Activated T-helper 9 cell treated with anti-CD3 and anti-CD28 coated beads, Interleukin-2, amount 50 U/mL, for 16 hours (primary cell): Measurements from ENCODE around the gene OR52M1.
"Not testable (repeated sequence)": the region's sequence is repeated elsewhere in the genome, so short reads cannot be mapped to it uniquely, and the experiment has no call there.

Experiments used
- DNase-seq: peaks from one replicate; pipeline ENCODE4 v3.0.0-alpha.2; 2020; ENCODE audit warnings: low read depth

OR52M1 gene, protein sequence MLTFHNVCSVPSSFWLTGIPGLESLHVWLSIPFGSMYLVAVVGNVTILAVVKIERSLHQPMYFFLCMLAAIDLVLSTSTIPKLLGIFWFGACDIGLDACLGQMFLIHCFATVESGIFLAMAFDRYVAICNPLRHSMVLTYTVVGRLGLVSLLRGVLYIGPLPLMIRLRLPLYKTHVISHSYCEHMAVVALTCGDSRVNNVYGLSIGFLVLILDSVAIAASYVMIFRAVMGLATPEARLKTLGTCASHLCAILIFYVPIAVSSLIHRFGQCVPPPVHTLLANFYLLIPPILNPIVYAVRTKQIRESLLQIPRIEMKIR

DNA sequence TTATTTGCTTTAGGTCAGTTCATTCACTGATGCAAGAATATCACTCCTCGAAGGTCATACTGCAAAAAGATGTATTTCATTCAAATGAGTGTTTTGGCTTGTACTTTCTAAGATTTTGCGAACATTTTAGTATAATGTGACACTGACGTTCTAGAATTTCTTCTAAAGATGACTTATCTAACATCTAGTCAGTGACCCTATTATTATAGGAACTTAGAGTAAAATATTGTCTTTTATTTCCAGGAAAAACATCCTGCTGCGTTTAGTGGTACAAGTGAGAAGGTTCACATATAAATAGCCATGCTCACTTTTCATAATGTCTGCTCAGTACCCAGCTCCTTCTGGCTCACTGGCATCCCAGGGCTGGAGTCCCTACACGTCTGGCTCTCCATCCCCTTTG, at the start of gene OR52M1:
TSS of gene OR52M1 (plus strand) at position 301 of the 400 bp plus-strand sequence. CDS start at position 301, 0 bp downstream.
- no peak for DNase-seq

GRCh38 chr11:4495487-4495886, 49.5 kb upstream of the OR52M1 start:
- no peak for DNase-seq

GRCh38 chr11:4495986-4496385, 49.0 kb upstream of the OR52M1 start:
- DNase-seq: no peak

DNA sequence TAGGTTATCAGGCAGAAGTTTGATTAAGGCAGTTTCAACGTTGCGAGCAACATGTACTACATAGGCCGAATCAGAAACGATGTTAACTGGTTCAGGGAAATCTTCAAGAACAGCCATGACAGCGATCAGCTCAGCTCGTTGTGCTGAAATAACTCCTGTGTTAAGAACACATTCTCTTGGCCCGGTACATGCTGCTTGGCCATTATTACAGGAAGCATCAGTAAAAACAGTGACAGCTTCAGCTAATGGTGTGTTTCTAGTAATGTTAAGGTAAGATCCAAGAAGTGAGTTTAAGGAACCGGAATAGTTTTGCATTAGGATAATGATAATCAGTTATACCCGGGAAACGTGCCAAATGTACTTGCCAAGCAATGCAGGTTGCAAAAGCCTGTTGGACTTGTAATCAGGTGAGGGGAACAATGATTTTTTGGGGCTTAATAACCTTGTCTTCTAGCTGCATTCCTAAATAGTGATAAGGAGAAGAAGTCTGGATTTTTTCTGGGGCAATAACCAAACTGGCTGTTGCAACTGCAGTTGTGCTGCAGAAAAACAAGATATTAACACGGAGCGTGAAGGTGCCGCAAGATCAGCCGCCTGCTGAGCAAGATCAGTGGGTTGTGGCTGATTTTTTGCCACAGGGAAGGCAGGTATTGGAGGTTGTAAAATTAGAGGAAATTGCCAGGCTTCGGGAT, 48.3 kb upstream of the OR52M1 start:
- no peak for DNase-seq

DNA sequence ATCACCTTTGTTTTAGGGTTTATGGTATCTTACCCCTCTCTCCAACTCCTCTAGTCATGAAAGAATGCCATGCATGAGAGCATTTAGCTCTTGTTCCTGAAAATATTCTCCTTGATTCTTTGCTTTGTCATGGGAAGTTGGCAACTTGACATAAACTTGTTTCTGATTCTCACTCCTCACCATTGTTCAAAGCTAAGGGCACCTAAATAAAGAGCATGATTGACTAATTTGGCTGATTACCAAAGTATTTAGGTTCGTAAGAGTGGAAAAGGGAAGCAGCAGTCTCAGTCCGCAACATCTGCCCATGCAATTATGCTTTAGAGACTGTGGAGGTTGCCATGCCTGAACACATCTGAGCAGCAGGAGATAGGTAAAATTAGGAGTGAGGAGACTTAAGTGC, 36.1 kb upstream of the OR52M1 start:
- DNase-seq: no peak

DNA sequence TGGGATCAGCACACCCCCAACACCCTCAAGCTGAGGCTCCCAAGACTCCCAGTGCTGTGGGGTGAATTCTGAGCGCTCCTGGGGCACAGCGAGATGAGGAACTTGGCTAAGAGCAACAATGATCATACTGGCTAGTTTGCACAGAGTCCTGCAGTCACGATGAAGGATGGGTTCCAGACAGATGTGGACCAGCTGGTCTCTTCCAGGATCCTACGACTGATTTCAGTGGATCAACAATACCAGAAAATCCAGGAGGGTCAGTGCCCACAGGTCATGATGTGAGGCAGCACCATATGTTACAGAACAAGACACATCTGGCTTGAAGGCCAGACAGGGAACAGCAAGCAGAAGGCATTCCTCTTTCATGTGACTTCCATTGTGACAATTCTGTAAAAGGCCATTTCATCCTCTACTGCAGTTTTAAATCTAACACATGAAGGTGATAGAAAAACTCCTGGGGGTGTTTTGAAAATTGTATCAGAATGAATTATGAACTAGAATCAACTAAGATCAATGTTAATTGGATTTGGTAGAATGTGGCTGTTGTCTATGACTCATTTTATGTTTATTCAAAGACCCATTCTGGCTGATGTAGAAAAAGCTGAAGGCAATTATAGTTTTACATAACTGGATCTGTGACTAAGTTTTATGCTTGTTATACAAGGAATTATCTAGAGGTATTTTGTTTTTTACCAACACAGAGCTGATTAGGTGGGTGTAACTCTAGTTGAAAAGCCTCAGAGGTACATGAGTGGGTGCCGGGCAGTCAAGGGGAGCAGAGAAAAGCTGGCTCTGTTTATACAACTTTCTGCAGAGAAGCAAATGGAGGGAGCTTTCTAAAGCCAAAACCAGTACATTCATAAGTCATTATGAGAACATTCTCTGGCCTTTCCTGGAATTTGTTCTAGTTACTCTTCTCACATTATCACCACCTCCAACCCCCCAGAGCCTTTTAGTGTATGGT, 33.4 kb upstream of the OR52M1 start:
- DNase-seq: no peak

GRCh38 chr11:4514196-4514595, 30.8 kb upstream of the OR52M1 start:
- no peak for DNase-seq

DNA sequence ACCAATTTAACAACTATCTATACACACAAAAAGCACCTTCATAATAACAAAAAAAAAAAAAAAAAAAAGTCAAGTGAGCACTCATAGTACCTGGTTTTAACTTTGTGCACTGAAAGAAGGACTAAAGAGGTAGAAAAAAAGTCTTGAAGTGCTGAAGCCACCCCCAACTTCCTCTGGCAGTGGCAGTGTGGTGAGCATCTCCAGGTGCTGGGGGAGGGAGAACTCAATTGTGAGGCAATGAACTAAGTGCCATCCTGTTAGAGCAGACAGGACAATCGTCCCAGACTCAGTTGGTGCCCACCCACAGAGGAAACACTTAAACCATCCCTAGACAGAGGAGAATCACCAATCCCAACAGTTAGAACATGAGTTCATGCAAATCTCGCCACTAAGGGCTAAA, 22.7 kb upstream of the OR52M1 start:
- no peak for DNase-seq

DNA sequence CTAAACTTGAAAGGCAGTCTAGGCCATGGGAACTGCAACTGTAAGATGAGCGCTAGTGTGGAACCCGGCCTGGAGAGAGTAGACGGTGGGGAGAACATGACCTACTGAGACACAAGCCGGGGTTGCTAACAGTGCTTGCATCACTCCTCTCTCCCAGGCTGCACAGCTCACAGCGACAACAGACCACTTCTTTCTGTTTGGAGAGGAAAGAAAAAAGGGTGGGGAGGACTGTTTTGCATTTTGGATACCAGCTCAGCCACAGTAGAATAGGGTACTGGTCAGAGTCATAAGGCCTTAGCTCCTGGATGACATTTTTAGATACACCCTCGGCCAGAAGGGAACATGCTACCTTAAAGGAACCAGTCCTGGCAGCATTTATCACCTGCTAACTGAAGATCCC, 22.2 kb upstream of the OR52M1 start:
- no peak for DNase-seq

- no peak for DNase-seq
Measured at GRCh38 chr11:4523666-4524065, 21.3 kb upstream of the OR52M1 start.

- DNase-seq: no peak
Measured at GRCh38 chr11:4527926-4528325, 17.1 kb upstream of the OR52M1 start.

DNA sequence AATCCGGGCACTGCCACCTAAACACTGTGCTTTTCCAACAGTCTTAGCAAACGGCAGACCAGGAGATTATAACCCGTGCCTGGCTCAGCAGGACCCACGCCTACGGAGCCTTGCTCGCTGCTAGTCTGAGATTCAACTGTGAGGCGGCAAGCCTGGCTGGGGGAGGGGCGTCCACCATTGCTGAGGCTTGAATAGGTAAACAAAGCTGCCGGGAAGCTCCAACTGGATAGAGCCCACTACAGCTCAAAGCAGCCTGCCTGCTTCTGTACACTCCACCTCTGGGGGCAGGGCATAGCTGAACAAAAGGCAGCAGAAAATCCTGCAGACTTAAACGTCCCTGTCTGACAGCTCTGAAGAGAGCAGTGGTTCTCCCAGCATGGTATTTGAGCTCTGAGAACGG, 13.3 kb upstream of the OR52M1 start:
- not testable (repeated sequence) for DNase-seq

DNA sequence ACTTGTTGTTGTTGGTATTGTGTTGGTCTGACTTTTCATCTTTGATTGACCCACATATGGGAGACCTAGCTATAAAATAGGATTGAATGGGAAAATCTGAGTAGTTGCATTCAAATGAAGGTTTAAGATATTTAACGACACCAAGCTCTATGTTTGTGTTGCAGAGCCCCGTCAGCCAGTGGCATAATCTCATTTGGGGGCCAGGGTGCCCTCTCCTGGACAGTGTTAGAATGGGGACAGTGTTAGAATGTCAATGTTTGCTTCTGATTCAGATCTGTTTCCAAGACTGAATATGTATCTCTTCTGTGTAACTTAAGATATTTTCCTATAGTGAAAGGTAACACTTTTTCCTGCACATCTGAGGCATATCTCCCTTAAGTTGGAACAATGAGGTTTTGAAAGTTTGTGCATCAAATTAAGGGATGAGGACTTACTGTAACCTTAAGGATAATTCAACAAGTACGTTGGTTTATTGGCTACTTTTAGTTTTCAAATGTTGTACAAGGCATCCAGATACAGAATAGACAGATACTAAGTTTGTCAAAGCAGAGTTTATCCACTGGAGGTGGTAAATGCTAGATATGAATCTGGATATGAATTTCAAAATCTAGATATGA, 5.3 kb upstream of the OR52M1 start:
- DNase-seq: peak; percentile 20

DNA sequence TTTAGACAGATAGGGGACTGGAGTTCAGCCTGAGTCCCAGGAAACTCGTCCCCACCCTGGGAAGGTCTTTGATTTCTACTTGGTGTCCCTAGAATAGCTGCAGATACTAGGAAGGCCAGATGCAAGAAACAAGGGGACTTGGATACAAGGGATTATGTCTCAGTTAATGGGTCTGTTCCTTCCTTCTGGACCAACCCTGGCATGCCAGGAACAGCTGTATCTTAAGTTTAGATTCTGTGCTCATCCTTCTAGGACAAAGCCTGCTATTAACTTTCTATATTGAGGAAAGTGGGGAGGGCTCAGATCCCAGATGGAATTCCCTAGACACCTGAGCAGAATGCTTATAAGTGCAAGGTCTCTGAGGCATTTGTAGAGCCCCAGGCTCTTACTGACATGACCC, 3.9 kb upstream of the OR52M1 start:
- no peak for DNase-seq

DNA sequence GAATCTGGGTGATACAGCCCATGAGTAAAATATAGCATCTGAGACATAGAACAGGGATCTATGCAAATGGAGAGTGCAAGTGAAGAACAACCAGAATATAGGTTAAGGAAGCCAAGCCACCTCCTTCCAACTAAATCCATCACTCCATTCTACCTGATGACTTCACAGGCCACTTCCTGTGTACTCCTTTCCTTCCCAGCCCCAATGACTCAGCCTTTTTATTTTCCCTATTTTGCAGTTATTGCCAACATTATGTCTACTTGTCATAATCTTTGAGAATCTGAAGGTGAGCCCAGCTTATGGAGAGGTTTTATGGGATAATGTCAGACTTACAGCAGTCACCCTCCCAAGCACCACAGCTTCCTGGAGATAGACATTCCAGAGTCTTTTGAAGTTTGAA, 1.4 kb upstream of the OR52M1 start:
- no peak for DNase-seq

GRCh38 chr11:4546878-4547277, 1.9 kb downstream of the OR52M1 start:
- no peak for DNase-seq

DNA sequence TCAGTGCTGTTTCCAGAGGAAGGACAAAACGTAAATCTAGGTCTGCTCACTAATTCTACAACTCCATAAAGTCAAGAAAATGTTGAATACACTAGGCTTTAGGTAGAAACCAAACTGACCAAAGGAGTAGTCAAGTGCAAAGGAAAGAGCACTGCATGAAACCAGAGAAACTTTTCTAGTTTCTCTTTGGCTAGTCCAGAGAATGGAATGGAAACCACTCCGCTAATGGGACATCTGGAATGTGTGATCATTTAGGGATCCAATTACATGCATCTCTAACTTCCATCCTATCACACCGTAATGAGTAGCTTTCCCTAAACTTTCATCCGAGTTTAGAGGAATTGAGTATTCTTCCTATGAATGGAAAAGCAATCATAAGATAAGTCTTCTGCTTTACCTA, 2.4 kb downstream of the OR52M1 start:
- no peak for DNase-seq

- DNase-seq: no peak
Measured at GRCh38 chr11:4551346-4551979, 6.5 kb downstream of the OR52M1 start.

- no peak for DNase-seq
Measured at GRCh38 chr11:4559527-4560440, 14.8 kb downstream of the OR52M1 start.

- DNase-seq: no peak
Measured at GRCh38 chr11:4560467-4560866, 15.5 kb downstream of the OR52M1 start.

- DNase-seq: no peak
Measured at GRCh38 chr11:4565371-4565770, 20.4 kb downstream of the OR52M1 start.
